CD4-positive, alpha-beta memory T cell (primary cell): Measurements from ENCODE around the gene OR51A2. TPM values are rescaled to one million over a fixed set of nuclear protein-coding genes. Genes with fewer than 3 reads are reported as not detected.
"Not testable (repeated sequence)": the region's sequence is repeated elsewhere in the genome, so short reads cannot be mapped to it uniquely, and the experiment has no call there.

Experiments used
- CTCF ChIA-PET: fragments of 350-600 bp; sonication (Branson Sonifier 250); formaldehyde crosslinking; loops from one replicate; lab custom pipeline; 2021; ENCODE audit warnings: inconsistent platforms; ENCODE audit not compliant: partially characterized antibody; lab: Charles Lee
- POLR2A ChIA-PET: fragments of 350-600 bp; sonication (Branson Sonifier 250); formaldehyde crosslinking; loops from one replicate; lab custom pipeline; 2021; ENCODE audit not compliant: partially characterized antibody; lab: Charles Lee
- DNase-seq, 5 donors: peaks; one replicate each; pipeline versions ENCODE4 v3.0.0 to v3.0.0-alpha.2; 2020 to 2022; ENCODE audit warnings: mixed read lengths in 1 of 5
- H3K27ac ChIP-seq: one replicate; pipeline ENCODE4 v1.7.0; 2013; ENCODE audit warnings: low read depth, low read length
- H3K27me3 ChIP-seq: 2 replicates; pipeline ENCODE4 v1.7.0; 2013; ENCODE audit warnings: mild to moderate bottlenecking, low read length, moderate library complexity; ENCODE audit not compliant: insufficient read depth
- H3K36me3 ChIP-seq: 2 replicates; pipeline ENCODE4 v1.7.0; 2013; ENCODE audit warnings: mild to moderate bottlenecking, low read length, moderate library complexity; ENCODE audit not compliant: insufficient read depth
- H3K4me1 ChIP-seq: 2 replicates; pipeline ENCODE4 v1.7.0; 2013; ENCODE audit warnings: mild to moderate bottlenecking, low read length, moderate library complexity; ENCODE audit not compliant: insufficient read depth
- H3K4me3 ChIP-seq, 2 donors: one replicate each; pipeline ENCODE4 v1.7.0; 2013; ENCODE audit warnings: low read length in 2 of 2, mild to moderate bottlenecking in 1 of 2
- H3K9me3 ChIP-seq, 2 donors: one replicate each; pipeline ENCODE4 v1.7.0; 2013; ENCODE audit warnings: low read length in 2 of 2, control low read depth in 1 of 2; ENCODE audit not compliant: control insufficient read depth in 1 of 2
- H3K27ac Mint-ChIP-seq, 7 donors: one replicate each; pipeline ENCODE4 v1.8.0; 2020 to 2021; ENCODE audit warnings: mixed read lengths in 7 of 7, mild to moderate bottlenecking in 6 of 7, inconsistent platforms in 3 of 7, moderate library complexity in 3 of 7
- H3K27me3 Mint-ChIP-seq, 2 donors: one replicate each; pipeline ENCODE4 v1.8.0; 2020 to 2021; ENCODE audit warnings: mixed read lengths in 2 of 2
- H3K36me3 Mint-ChIP-seq, 2 donors: one replicate each; pipeline ENCODE4 v1.8.0; 2020 to 2021; ENCODE audit warnings: mixed read lengths in 2 of 2, inconsistent platforms in 1 of 2, mild to moderate bottlenecking in 1 of 2
- H3K4me1 Mint-ChIP-seq, 4 donors: one replicate each; pipeline ENCODE4 v1.8.0; 2020 to 2021; ENCODE audit warnings: mixed read lengths in 4 of 4, mild to moderate bottlenecking in 1 of 4
- H3K4me3 Mint-ChIP-seq, 8 donors: one replicate each; pipeline ENCODE4 v1.8.0; 2020 to 2021; ENCODE audit warnings: mixed read lengths in 8 of 8, mild to moderate bottlenecking in 7 of 8, moderate library complexity in 6 of 8, inconsistent platforms in 3 of 8
- H3K9me3 Mint-ChIP-seq, 8 donors: one replicate each; pipeline ENCODE4 v1.8.0; 2020 to 2021; ENCODE audit warnings: mixed read lengths in 8 of 8, mild to moderate bottlenecking in 5 of 8, inconsistent platforms in 3 of 8, moderate library complexity in 1 of 8
- intact Hi-C: fragments of 100-400 bp; cut with micrococcal nuclease; formaldehyde crosslinking; loops from one replicate; pipeline ENCODE4 v1.15.1; 2023
- polyA plus RNA-seq, 2 donors: library from polyadenylated mRNA; unstranded; fragments of 300-500 nt; fragmentation: Illumina TruSeq; gene quantifications; one replicate each; pipeline ENCODE4 v1.2.3, GENCODE V29; 2021
- total RNA-seq, 2 experiments: library from RNA; stranded (reverse); gene quantifications; one replicate each; pipeline ENCODE4 v1.2.3, GENCODE V29; 2021

OR51A2 gene
- not detected for total RNA-seq
- polyA plus RNA-seq = not detected

- H3K4me1 ChIP-seq, H3K4me3 ChIP-seq, DNase-seq, H3K4me3 Mint-ChIP-seq, H3K27me3 ChIP-seq, H3K9me3 ChIP-seq, H3K27ac Mint-ChIP-seq, H3K27ac ChIP-seq, H3K27me3 Mint-ChIP-seq, H3K9me3 Mint-ChIP-seq, CTCF ChIA-PET, H3K36me3 ChIP-seq, H3K36me3 Mint-ChIP-seq, H3K4me1 Mint-ChIP-seq, intact Hi-C loops, POLR2A ChIA-PET: not testable (repeated sequence)
Observed at GRCh38 chr11:4955613-4956012, at the start of gene OR51A2. TSS of gene OR51A2 (minus strand) at chr11:4955713. CDS start at chr11:4955713, 0 bp downstream.

DNA sequence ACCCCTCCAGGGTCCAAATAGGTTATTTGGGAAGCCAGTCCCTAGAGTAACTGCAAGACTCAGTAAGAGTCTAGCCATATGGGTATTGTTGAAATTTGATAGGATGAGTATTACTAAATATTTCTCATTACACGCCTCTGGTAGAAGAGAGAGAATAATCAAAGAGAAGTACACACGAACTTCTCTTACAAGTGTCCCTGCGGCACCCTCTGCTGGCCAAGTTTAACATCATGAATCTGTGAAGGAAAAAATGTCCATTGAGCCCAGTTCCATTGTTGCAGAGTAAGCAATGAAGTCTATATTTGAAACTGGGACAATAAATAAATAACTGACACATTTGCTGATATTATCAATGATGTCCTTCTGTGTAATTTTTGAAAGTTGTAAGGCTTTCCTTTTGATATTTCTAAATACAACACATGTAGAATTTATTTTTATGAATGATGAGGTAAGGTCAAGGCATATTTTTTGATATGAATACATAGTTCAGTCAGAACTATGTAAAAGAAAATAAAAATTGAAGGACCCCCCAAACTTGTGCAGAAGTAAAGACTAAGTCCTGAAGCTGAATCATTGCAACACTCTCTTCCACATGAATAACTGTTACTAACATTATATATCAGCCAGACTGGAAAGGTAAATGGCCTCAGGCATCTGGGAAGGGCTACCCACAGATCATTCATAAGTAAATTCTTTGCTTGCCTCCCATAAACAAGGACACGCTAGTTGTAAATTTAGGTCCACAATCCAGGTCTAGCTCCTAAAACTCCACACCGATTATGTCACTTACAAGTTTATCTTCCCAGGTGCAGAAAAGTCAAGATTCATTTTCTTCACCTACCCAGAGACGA, 49.1 kb upstream of the OR51A2 start:
- Mint-ChIP-seq H3K9me3 (no peaks in the 10 kb centered on the region), H3K4me1 (no peaks in the 10 kb centered on the region), H3K36me3 (no peaks in the 10 kb centered on the region), H3K4me3 (no peak overlapping the region), H3K27ac (no peak overlapping the region), H3K27me3 (peaks cover 1 to 5% of the 10 kb centered on the region in 2 donors)
- H3K4me1 ChIP-seq = no peaks in the 10 kb centered on the region
- intact Hi-C loops = no loop called here
- DNase-seq = no peak
- H3K27me3 ChIP-seq = no peaks in the 10 kb centered on the region
- no peak overlapping the region for H3K4me3 ChIP-seq
- no peaks in the 10 kb centered on the region for H3K36me3 ChIP-seq
- POLR2A ChIA-PET = no interaction called here
- H3K9me3 ChIP-seq = no peaks in the 10 kb centered on the region
- H3K27ac ChIP-seq = no peak overlapping the region
- CTCF ChIA-PET = no interaction called here

DNA sequence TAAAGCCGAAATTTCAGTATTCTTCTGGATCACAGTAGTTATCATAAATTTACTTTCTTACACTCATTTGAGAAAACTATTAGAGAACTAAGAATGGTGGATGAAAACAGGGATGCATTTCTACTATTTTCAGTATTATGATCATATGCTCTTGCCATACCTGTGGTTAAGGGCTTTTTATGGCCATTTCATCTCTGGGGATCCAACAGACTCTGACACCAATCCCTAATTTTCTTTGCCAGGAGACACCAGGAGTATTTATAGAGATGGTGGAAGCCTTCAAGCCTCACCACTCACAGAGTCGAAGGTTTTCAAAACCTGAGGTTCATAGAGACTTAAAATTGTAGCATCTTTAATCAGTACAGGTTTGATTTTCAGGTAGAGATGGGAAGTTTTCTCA, 39.0 kb upstream of the OR51A2 start, which contains the start of gene OR51L1:
TSS of gene OR51L1 (plus strand) at position 301 of the 400 bp plus-strand sequence. CDS start 4,132 bp downstream, outside the sequence.
- Mint-ChIP-seq H3K27ac (no peak within 1 kb of the TSS), H3K9me3 (no peaks in the 10 kb centered on the region), H3K36me3 (no peaks in the 10 kb centered on the region), H3K27me3 (peaks cover 0 to 2% of the 10 kb centered on the region in 2 donors), H3K4me3 (no peak within 1 kb of the TSS), H3K4me1 (no peaks in the 10 kb centered on the region)
- H3K27me3 ChIP-seq = no peaks in the 10 kb centered on the region
- no peaks in the 10 kb centered on the region for H3K9me3 ChIP-seq
- no peaks in the 10 kb centered on the region for H3K4me1 ChIP-seq
- no peak for DNase-seq
- H3K27ac ChIP-seq = no peak within 1 kb of the TSS
- no peak within 1 kb of the TSS for H3K4me3 ChIP-seq
- intact Hi-C loops = no loop called here
- ChIA-PET CTCF (no interaction called here), POLR2A (no interaction called here)
- H3K36me3 ChIP-seq = no peaks in the 10 kb centered on the region

- no peak for DNase-seq
- no peaks in the 10 kb centered on the region for H3K9me3 ChIP-seq
- ChIA-PET CTCF (no interaction called here), POLR2A (no interaction called here)
- no peak overlapping the region for H3K27ac ChIP-seq
- no peaks in the 10 kb centered on the region for H3K36me3 ChIP-seq
- H3K27me3 Mint-ChIP-seq = no peaks in the 10 kb centered on the region
- H3K9me3 Mint-ChIP-seq = no peaks in the 10 kb centered on the region
- intact Hi-C loops = no loop called here
- H3K27me3 ChIP-seq = no peaks in the 10 kb centered on the region
- H3K4me3 Mint-ChIP-seq = no peak overlapping the region
- no peak overlapping the region for H3K4me3 ChIP-seq
- H3K27ac Mint-ChIP-seq = no peak overlapping the region
- H3K4me1 Mint-ChIP-seq = no peaks in the 10 kb centered on the region
- H3K36me3 Mint-ChIP-seq = no peaks in the 10 kb centered on the region
- no peaks in the 10 kb centered on the region for H3K4me1 ChIP-seq
Observed at GRCh38 chr11:4991060-4991459, 35.5 kb upstream of the OR51A2 start.

GRCh38 chr11:4983841-4984240, 28.3 kb upstream of the OR51A2 start:
- ChIA-PET CTCF (no interaction called here), POLR2A (no interaction called here)
- H3K4me1 Mint-ChIP-seq = no peaks in the 10 kb centered on the region
- H3K9me3 Mint-ChIP-seq = no peaks in the 10 kb centered on the region
- H3K27ac ChIP-seq = no peak overlapping the region
- no peaks in the 10 kb centered on the region for H3K9me3 ChIP-seq
- H3K4me1 ChIP-seq = no peaks in the 10 kb centered on the region
- H3K36me3 ChIP-seq = no peaks in the 10 kb centered on the region
- H3K27me3 Mint-ChIP-seq = no peaks in the 10 kb centered on the region
- H3K36me3 Mint-ChIP-seq = no peaks in the 10 kb centered on the region
- intact Hi-C loops = no loop called here
- DNase-seq = no peak
- H3K27me3 ChIP-seq = no peaks in the 10 kb centered on the region
- H3K4me3 Mint-ChIP-seq = no peak overlapping the region
- H3K27ac Mint-ChIP-seq = no peak overlapping the region
- no peak overlapping the region for H3K4me3 ChIP-seq

GRCh38 chr11:4982678-4983077, 27.2 kb upstream of the OR51A2 start:
- no peaks in the 10 kb centered on the region for H3K27me3 Mint-ChIP-seq
- Histone ChIP-seq H3K27ac (no peak overlapping the region), H3K36me3 (no peaks in the 10 kb centered on the region), H3K4me3 (no peak overlapping the region), H3K4me1 (no peaks in the 10 kb centered on the region), H3K27me3 (no peaks in the 10 kb centered on the region), H3K9me3 (no peaks in the 10 kb centered on the region)
- no peak overlapping the region for H3K4me3 Mint-ChIP-seq
- CTCF ChIA-PET = no interaction called here
- intact Hi-C loops = no loop called here
- POLR2A ChIA-PET = no interaction called here
- peaks cover 0 to 5% (median 0%) of the 10 kb centered on the region in 8 donors for H3K9me3 Mint-ChIP-seq
- no peak overlapping the region for H3K27ac Mint-ChIP-seq
- no peak for DNase-seq
- H3K36me3 Mint-ChIP-seq = no peaks in the 10 kb centered on the region
- no peaks in the 10 kb centered on the region for H3K4me1 Mint-ChIP-seq

DNA sequence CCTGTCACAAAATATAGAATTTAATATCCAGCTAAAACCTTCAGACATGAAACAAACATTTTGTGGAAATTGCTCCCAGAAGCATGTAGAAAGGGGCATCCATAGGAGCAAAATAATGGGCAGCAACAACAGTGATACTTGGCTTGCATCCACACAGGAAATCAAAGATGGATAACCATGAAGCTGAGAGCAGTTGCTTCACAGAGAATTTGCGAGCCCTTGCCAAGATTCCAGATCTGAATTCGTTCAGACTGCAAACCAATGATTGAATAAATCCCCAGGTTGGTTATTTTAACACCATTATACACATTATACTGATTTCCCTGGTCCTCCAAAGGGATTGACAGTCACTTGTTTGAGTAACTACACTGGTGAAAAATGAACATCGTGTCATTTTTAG, 23.5 kb upstream of the OR51A2 start:
- no peaks in the 10 kb centered on the region for H3K36me3 Mint-ChIP-seq
- POLR2A ChIA-PET = no interaction called here
- Histone ChIP-seq H3K4me1 (no peaks in the 10 kb centered on the region), H3K27me3 (no peaks in the 10 kb centered on the region), H3K4me3 (no peak overlapping the region), H3K27ac (no peak overlapping the region), H3K9me3 (no peaks in the 10 kb centered on the region), H3K36me3 (no peaks in the 10 kb centered on the region)
- H3K4me1 Mint-ChIP-seq = no peaks in the 10 kb centered on the region
- H3K9me3 Mint-ChIP-seq = peaks cover 0 to 7% (median 0%) of the 10 kb centered on the region in 8 donors
- no peak overlapping the region for H3K4me3 Mint-ChIP-seq
- no peaks in the 10 kb centered on the region for H3K27me3 Mint-ChIP-seq
- CTCF ChIA-PET = no interaction called here
- intact Hi-C loops = no loop called here
- DNase-seq = no peak
- no peak overlapping the region for H3K27ac Mint-ChIP-seq
